CD4-positive, CD25-positive, alpha-beta regulatory T cell (primary cell): ENCODE results near the gene HERC4. TPM values are rescaled to one million over a fixed set of nuclear protein-coding genes. Genes with fewer than 3 reads are reported as not detected.

Source experiments
- polyA plus RNA-seq, 4 donors: library from polyadenylated mRNA; unstranded; fragments of 300-500 nt; fragmentation: Illumina TruSeq; gene quantifications; one replicate each; pipeline ENCODE4 v1.2.3, GENCODE V29; 2021
- total RNA-seq: library from RNA; stranded (reverse); gene quantifications from one replicate; pipeline ENCODE4 v1.2.3, GENCODE V29; 2022

HERC4 gene
- total and polyA plus RNA-seq, 5 donors from 2014 or later = 21.6 to 69.2 (median 24.5) TPM

Other genes with a start within 250 kb of the HERC4 start
- not detected for gene DNAJC12, start 237.1 kb downstream of the HERC4 start, total RNA-seq
- gene DNAJC12, start 237.1 kb downstream of the HERC4 start, polyA plus RNA-seq = under 1 TPM in 2 of 4 donors, not detected in 2; 0.43 to 0.61 TPM
- 59.2 TPM for gene SIRT1, start 190.6 kb downstream of the HERC4 start, total RNA-seq
- 10 to 100 TPM; 13.5 to 22.0 (median 18.5) TPM for gene SIRT1, start 190.6 kb downstream of the HERC4 start, polyA plus RNA-seq
- not detected for gene MYPN, start 34.2 kb upstream of the HERC4 start, total RNA-seq
- not detected for gene MYPN, start 34.2 kb upstream of the HERC4 start, polyA plus RNA-seq
- gene ATOH7, start 156.8 kb upstream of the HERC4 start, total RNA-seq = not detected
- gene ATOH7, start 156.8 kb upstream of the HERC4 start, polyA plus RNA-seq = not detected